GM12801 (cell line): ENCODE data around the gene CFAP73.

ENCODE experiments used
- CTCF ChIP-seq: IDR thresholded peaks from one replicate; pipeline ENCODE4 v1.5.1; 2011; ENCODE audit warnings: control low read depth; ENCODE audit not compliant: insufficient read length; ENCODE audit errors: extremely low read depth

CFAP73 gene

GRCh38 chr12:113140706-113141105 is 8.8 kb upstream of the CFAP73 start:
- no peak for TF ChIP-seq CTCF

- TF ChIP-seq CTCF = no peak
Observed at GRCh38 chr12:113142173-113142885, 7.2 kb upstream of the CFAP73 start.

GRCh38 chr12:113142886-113143332 is 6.6 kb upstream of the CFAP73 start:
- no peak for TF ChIP-seq CTCF

- TF ChIP-seq CTCF = no peak
Observed at GRCh38 chr12:113143959-113144358, 5.6 kb upstream of the CFAP73 start.

GRCh38 chr12:113144806-113145205 is 4.7 kb upstream of the CFAP73 start:
- no peak for TF ChIP-seq CTCF

- no peak for TF ChIP-seq CTCF
Observed at GRCh38 chr12:113145720-113146551, 3.6 kb upstream of the CFAP73 start.

GRCh38 chr12:113146999-113147398 is 2.5 kb upstream of the CFAP73 start:
- no peak for TF ChIP-seq CTCF
